GM06990 (cell line): Measurements from ENCODE around the gene TARP.
"Not testable (repeated sequence)": the region's sequence is repeated elsewhere in the genome, so short reads cannot be mapped to it uniquely, and the experiment has no call there.

ENCODE experiments used
- DNase-seq: peaks from one replicate; pipeline ENCODE4 v3.0.0-alpha.2; 2011; ENCODE audit not compliant: insufficient read length; ENCODE audit errors: extremely low read depth
- H3K27me3 ChIP-seq: replicated peaks from 2 replicates; pipeline ENCODE4 v1.6.0; 2011; ENCODE audit warnings: low read length; ENCODE audit not compliant: control insufficient read depth, insufficient read depth
- H3K36me3 ChIP-seq: 2 replicates; pipeline ENCODE4 v1.5.1; 2011; ENCODE audit warnings: low read length; ENCODE audit not compliant: control insufficient read depth, insufficient read depth
- H3K4me3 ChIP-seq: replicated peaks from 2 replicates; pipeline ENCODE4 v1.5.1; 2011; ENCODE audit warnings: low read depth, mild to moderate bottlenecking, control low read depth, low read length
- TF ChIP-seq, protein P1 (sequence below): IDR thresholded peaks from 2 replicates; pipeline ENCODE4 v1.5.1; 2011; ENCODE audit warnings: low read length, control low read depth, mild to moderate bottlenecking, inconsistent platforms; ENCODE audit not compliant: insufficient read depth, poor library complexity, severe bottlenecking

Gene TARP

DNA sequence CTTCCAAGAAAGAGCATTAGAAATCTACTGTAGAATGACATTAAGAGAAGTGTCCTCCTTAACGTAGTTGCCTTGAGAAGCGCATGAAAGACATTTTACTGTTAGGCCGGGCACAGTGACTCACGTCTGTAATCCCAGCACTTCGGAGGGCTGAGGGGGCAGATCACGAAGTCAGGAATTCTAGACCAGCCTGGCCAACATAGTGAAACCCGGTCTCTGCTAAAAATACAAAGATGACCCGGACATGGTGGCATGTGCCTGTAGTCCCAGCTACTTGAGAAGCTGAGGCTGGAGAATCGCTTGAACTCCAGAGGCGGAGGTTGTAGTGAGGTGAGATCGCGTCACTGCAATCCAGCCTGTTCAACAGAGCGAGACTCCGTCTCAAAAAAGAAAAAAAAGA, 28.9 kb downstream of the TARP start:
- Histone ChIP-seq H3K4me3 (no peak overlapping the region), H3K36me3 (no peaks in the 10 kb centered on the region), H3K27me3 (no peaks in the 10 kb centered on the region)
- TF ChIP-seq, protein P1, sequence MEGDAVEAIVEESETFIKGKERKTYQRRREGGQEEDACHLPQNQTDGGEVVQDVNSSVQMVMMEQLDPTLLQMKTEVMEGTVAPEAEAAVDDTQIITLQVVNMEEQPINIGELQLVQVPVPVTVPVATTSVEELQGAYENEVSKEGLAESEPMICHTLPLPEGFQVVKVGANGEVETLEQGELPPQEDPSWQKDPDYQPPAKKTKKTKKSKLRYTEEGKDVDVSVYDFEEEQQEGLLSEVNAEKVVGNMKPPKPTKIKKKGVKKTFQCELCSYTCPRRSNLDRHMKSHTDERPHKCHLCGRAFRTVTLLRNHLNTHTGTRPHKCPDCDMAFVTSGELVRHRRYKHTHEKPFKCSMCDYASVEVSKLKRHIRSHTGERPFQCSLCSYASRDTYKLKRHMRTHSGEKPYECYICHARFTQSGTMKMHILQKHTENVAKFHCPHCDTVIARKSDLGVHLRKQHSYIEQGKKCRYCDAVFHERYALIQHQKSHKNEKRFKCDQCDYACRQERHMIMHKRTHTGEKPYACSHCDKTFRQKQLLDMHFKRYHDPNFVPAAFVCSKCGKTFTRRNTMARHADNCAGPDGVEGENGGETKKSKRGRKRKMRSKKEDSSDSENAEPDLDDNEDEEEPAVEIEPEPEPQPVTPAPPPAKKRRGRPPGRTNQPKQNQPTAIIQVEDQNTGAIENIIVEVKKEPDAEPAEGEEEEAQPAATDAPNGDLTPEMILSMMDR: no peak
- no peak for DNase-seq

DNA sequence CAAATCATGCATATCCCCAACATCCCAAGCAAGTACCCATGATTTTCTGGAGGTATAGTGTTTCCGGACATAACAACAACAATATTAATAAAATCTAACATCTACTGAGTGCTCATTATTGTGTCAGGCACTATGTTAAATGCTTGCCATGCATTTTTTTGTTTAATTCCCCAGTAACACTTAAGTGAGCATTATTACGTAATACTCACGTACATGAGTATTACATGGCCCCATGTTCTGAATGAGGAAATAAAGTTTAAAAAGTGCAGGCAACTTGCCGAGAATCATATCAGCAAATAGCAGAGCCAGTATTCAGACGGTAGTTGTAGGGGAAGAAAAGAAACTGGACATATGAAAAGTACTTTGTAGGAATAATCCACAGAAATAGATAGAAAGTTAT, 30.1 kb downstream of the TARP start:
- H3K36me3 ChIP-seq, DNase-seq, H3K27me3 ChIP-seq: not testable (repeated sequence)

DNA sequence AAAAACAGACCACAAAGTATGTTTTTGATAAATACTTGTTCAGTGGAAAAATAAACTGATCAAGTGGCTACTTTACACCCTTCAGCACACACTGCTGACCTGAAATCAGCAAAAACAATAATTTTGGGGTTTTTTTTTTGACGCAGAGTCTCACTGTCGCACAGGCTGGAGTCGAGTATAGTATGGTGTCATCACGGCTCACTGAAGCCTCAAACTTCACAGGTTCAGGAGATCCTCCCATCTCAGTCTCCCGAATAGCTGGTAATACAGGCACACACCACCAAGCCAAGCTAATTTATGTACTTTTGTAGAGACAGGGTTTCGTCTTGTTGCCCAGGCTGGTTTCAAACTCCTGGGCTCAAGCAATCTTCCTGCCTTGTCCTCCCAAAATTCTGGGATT, 30.6 kb downstream of the TARP start:
- H3K27me3 ChIP-seq: no peaks in the 10 kb centered on the region
- TF ChIP-seq, protein P1: no peak
- H3K4me3 ChIP-seq: no peak overlapping the region
- no peak for DNase-seq
- no peaks in the 10 kb centered on the region for H3K36me3 ChIP-seq

More for the DNA sequence above, 30.1 kb downstream of the TARP start:
- H3K4me3 ChIP-seq: not testable (repeated sequence)

DNA sequence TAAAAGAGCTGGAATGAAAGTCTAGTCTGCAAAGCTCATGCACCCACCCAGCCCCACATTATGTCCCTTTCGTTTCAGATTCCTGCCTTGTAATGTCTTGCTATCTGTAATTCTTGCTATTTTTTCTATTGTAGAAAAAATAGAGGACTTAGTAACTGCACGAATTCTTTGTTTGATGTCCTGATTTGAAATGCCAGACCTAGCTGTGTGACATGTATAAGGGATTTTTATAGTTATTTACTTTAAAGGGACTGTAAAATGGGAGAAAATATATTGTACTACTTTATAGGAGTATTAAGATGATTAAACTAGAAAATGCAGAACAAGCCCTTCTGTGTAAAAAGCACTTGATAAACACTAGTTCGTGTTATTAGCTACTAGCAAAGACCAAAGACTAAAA, 32.4 kb downstream of the TARP start:
- Histone ChIP-seq H3K36me3 (no peaks in the 10 kb centered on the region), H3K4me3 (no peak overlapping the region), H3K27me3 (no peaks in the 10 kb centered on the region)
- DNase-seq: no peak
- TF ChIP-seq, protein P1: no peak

DNA sequence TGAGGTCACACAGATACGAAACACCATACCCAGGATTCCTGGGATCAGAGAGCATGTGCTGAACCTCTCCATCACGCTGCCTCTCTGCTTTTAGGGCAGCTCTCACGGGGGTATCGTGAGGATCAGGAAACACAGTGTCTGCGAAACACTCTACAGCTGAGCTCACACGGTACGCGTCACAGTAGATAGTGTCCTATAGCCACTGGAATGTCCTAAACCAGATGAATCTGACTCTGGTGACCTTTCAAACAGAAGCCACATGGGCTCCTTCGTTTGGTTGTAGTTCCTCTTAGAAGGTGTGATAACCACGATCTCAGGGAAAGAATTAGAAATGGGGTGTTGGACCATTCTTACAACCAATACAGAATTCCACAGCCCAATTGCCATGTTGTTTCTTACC, 34.3 kb downstream of the TARP start:
- not testable (repeated sequence) for H3K36me3 ChIP-seq, DNase-seq, H3K27me3 ChIP-seq, H3K4me3 ChIP-seq

DNA sequence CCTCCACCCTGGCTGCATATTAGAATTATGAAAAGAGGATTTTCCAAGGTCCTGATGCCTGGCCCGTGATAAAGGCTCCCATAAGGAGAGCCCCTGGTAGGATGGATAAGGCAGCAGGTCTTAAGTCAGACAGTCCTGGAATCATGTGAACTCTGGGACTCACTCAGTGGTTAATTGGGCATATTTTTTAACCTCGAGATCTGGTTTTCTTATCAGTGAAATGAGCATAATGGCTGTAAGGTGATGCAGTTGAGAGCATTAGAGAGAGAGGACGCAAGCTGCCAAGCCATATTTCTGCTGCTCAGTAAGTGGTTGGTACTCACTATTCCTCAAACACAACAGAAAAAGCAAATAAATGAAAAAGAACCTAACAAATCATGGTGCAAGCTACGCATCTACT, 37.8 kb downstream of the TARP start:
- TF ChIP-seq, protein P1: no peak
- H3K27me3 ChIP-seq: no peaks in the 10 kb centered on the region
- no peaks in the 10 kb centered on the region for H3K36me3 ChIP-seq
- no peak overlapping the region for H3K4me3 ChIP-seq
- no peak for DNase-seq

DNA sequence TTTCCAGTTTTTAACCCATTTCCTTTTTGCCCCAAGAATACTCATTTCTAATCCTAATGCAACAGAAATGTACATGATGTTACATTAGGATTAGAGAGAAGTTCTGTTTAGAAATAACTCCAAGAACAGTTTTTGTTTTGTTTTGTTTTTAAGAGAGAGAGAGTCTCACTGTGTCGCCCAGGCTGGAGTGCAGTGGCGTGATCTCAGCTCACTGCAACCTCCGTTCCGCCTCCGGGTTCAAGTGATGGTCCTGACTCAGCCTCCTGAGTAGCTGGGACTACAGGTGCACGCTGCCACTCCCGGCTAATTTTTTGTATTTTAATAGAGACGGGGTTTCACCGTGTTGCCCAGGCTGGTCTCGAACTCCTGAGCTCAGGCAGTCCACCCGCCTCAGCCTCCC, 38.7 kb downstream of the TARP start:
- not testable (repeated sequence) for H3K4me3 ChIP-seq, DNase-seq, H3K36me3 ChIP-seq, H3K27me3 ChIP-seq
